Kidney (tissue), 14 donors: Measurements from ENCODE around the gene RIOX2. TPM values are rescaled to one million over a fixed set of nuclear protein-coding genes. Genes with fewer than 3 reads are reported as not detected.

Experiments used
- DNase-seq, 5 donors: peaks; one replicate each; pipeline ENCODE4 v3.0.0-alpha.2; 2013 to 2020
- FAIRE-seq: peaks from 2 replicates; lab custom pipeline; 2012; peaks lifted over from hg19 to GRCh38; lab: Jason Lieb, UNC
- H3K27ac ChIP-seq, 2 donors: one replicate each; pipeline ENCODE4 v1.7.0; 2013; ENCODE audit warnings: low read depth in 2 of 2, low read length in 2 of 2, inconsistent platforms in 1 of 2
- H3K27me3 ChIP-seq: one replicate; pipeline ENCODE4 v1.7.1; 2013; ENCODE audit warnings: low read length, inconsistent platforms; ENCODE audit not compliant: control insufficient read depth, insufficient read depth
- H3K36me3 ChIP-seq, 3 donors: one replicate each; pipeline versions ENCODE4 v1.7.0 to v1.7.1; 2013; ENCODE audit warnings: low read length in 3 of 3, control low read depth in 1 of 3, inconsistent platforms in 1 of 3; ENCODE audit not compliant: insufficient read depth in 3 of 3, control insufficient read depth in 2 of 3
- H3K4me1 ChIP-seq, 3 donors: one replicate each; pipeline versions ENCODE4 v1.7.0 to v1.7.1; 2013; ENCODE audit warnings: low read length in 3 of 3, inconsistent platforms in 1 of 3, low read depth in 1 of 3; ENCODE audit not compliant: control insufficient read depth in 2 of 3, insufficient read depth in 2 of 3
- H3K4me3 ChIP-seq, 3 donors: one replicate each; pipeline versions ENCODE4 v1.7.0 to v1.8.1; 2013; ENCODE audit warnings: low read length in 3 of 3, control low read depth in 1 of 3, inconsistent platforms in 1 of 3
- H3K9ac ChIP-seq, 3 donors: one replicate each; pipeline versions ENCODE4 v1.7.0 to v1.7.1; 2013; ENCODE audit warnings: low read length in 3 of 3, control low read depth in 1 of 3, inconsistent platforms in 1 of 3
- H3K9me3 ChIP-seq, 3 donors: one replicate each; pipeline versions ENCODE4 v1.7.0 to v1.7.1; 2013; ENCODE audit warnings: low read length in 3 of 3, control low read depth in 1 of 3, inconsistent platforms in 1 of 3; ENCODE audit not compliant: control insufficient read depth in 2 of 3, insufficient read depth in 1 of 3
- intact Hi-C: fragments of 100-400 bp; cut with DNase I; formaldehyde crosslinking; loops from one replicate; pipeline ENCODE4 v1.11.1; 2022
- polyA plus RNA-seq: library from polyadenylated mRNA; stranded (reverse); fragments of 350-450 nt; fragmentation: Illumina TruSeq; extraction: RNeasy Lipid Tissue Mini Kit (QIAGEN cat#74804); gene quantifications from one replicate; pipeline ENCODE4 v1.2.3, GENCODE V29; 2014; ENCODE audit warnings: low read depth, low replicate concordance; ENCODE audit not compliant: insufficient read depth
- total RNA-seq: library from RNA; stranded (reverse); fragmentation: NEBNext Ultra II Directional; extraction: Animal tissue kit (Norgen Biotek cat#: 25700); gene quantifications from one replicate; pipeline ENCODE4 v1.2.1, GENCODE V29; 2021
- TF ChIP-seq, protein P1 (sequence below): IDR thresholded peaks from 3 replicates; pipeline ENCODE4 v1.5.1; 2012; ENCODE audit warnings: mild to moderate bottlenecking, moderate library complexity, borderline replicate concordance; ENCODE audit not compliant: insufficient read depth; ENCODE audit errors: extremely low read depth
- donor health status: control.
- donor health status: control.
- donor health status: control.
- donor health status: control.
- donor health status: control.
- donor health status: DM: yes; HTN: yes; CAD: no.
- donor health status: Normal renal cell carcinoma (clear cell type).

RIOX2 gene
- total and polyA plus RNA-seq, 2 donors from 2014 or later, result 19.8 to 26.7 TPM

DNA sequence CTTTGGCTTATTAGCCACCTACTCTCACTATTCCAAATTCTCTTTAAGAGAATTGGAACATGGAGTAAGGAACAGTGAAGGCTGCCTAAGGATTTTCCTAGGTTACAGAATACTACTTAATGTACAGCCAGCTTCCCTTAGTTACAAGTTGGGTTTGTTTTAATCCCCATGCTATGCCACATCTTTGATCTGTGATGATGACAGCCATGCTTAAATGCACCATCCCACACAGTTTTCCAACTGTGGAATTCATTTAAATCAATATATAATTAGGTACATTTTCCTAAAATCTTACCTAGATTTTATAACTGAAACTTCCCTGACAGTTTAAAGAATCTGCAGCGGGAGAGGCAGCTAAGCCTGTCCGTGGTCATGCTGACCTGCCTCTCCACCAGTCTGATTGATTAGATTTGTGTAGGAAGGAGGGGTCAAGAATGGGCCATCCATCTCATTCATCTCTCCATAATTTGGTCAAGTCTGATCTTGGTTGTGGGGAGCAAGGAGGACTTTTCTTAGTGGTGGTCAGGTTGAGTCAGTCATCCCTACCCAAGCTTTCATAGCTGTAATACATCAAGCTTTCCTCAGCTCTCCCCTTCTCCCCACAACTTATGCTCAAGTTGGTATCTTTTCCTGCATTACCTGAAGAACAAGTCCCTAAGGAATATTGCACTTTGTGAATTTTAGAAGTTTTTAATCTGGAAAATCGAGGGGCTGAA, 37.1 kb downstream of the RIOX2 start:
- Histone ChIP-seq H3K9ac (no peak overlapping the region), H3K27me3 (no peaks in the 10 kb centered on the region), H3K27ac (no peak overlapping the region), H3K36me3 (peaks cover 0 to 4% (median 3%) of the 10 kb centered on the region in 3 donors), H3K4me1 (no peaks in the 10 kb centered on the region), H3K9me3 (no peaks in the 10 kb centered on the region), H3K4me3 (no peak overlapping the region)
- TF ChIP-seq, protein P1, sequence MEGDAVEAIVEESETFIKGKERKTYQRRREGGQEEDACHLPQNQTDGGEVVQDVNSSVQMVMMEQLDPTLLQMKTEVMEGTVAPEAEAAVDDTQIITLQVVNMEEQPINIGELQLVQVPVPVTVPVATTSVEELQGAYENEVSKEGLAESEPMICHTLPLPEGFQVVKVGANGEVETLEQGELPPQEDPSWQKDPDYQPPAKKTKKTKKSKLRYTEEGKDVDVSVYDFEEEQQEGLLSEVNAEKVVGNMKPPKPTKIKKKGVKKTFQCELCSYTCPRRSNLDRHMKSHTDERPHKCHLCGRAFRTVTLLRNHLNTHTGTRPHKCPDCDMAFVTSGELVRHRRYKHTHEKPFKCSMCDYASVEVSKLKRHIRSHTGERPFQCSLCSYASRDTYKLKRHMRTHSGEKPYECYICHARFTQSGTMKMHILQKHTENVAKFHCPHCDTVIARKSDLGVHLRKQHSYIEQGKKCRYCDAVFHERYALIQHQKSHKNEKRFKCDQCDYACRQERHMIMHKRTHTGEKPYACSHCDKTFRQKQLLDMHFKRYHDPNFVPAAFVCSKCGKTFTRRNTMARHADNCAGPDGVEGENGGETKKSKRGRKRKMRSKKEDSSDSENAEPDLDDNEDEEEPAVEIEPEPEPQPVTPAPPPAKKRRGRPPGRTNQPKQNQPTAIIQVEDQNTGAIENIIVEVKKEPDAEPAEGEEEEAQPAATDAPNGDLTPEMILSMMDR, result no peak
- DNase-seq (no peak), FAIRE-seq (no peak)
- intact Hi-C loops, result no loop called here

DNA sequence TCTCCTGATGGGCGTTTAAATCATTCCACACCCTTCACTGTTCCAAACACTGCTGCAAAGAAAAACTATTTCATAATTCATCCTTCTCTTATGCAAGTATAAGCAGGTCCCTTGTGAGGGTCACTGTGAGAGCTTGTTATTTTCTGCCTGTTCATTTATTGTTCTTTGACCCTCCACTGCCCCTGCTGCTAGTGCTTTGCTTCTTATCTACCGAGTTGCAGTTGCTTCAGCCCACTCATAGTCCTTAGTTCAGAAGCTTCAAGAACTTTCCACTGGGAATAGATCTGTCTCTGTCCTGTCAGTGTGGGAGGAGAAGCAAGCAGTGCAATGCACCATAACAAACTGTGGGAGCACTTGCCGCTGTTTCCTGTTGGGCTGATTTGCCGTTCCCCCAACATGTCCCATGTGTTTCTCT, 39.8 kb downstream of the RIOX2 start:
- no peak for FAIRE-seq
- no peak overlapping the region for H3K9ac ChIP-seq
- H3K36me3 ChIP-seq, result peaks cover 0 to 4% (median 3%) of the 10 kb centered on the region in 3 donors
- TF ChIP-seq, protein P1, result no peak
- no peaks in the 10 kb centered on the region for H3K4me1 ChIP-seq
- no peak overlapping the region for H3K4me3 ChIP-seq
- H3K9me3 ChIP-seq, result no peaks in the 10 kb centered on the region
- H3K27me3 ChIP-seq, result no peaks in the 10 kb centered on the region
- peak in 2 of 5 donors; percentile 12 to 37 for DNase-seq
- H3K27ac ChIP-seq, result no peak overlapping the region
- intact Hi-C loops, result no loop called here

DNA sequence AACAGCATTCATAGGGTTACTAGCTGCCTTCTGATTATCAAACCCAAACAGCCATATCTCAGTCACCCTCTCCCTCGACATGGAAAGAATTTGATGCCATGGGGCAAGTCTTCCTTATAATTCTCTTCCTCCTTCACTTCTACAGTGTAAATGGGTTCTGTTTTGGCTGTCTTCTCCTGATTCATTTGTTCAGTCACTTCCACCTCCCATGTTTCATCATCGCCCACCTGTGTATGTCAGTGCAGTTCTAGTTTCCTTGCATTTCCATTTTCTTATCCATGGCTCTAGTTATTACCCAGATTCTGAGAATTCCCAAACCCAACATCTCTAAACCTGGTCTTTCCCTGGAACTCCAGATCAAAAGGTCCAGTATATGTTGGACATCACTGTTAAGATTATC, 41.0 kb downstream of the RIOX2 start:
- Histone ChIP-seq H3K36me3 (peaks cover 0 to 4% (median 3%) of the 10 kb centered on the region in 3 donors), H3K4me3 (no peak overlapping the region), H3K9ac (no peak overlapping the region), H3K4me1 (no peaks in the 10 kb centered on the region), H3K27me3 (no peaks in the 10 kb centered on the region), H3K27ac (no peak overlapping the region), H3K9me3 (no peaks in the 10 kb centered on the region)
- FAIRE-seq (no peak), DNase-seq (no peak)
- intact Hi-C loops, result no loop called here
- TF ChIP-seq, protein P1, result no peak

DNA sequence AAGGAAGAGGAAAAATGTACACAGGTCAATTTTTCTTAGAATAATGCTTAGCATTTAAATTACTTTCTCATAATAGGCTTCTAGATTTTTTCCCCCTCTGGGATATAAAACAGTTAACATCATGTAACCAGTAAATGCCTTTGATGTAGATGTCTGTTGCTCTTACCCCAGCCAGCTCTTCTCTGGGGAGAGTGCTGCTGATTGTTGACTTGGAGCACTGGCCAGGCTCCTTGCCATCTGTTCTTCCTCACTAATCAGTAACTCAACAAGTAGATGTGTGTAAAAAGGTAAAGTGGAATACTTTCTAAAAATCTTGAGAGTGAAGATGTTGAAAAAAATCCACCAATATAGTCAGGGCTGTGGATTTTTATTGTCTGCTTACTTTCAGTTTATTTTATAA, 42.2 kb downstream of the RIOX2 start:
- Histone ChIP-seq H3K27ac (no peak overlapping the region), H3K9me3 (no peaks in the 10 kb centered on the region), H3K4me1 (no peaks in the 10 kb centered on the region), H3K9ac (no peak overlapping the region), H3K4me3 (no peak overlapping the region), H3K36me3 (peaks cover 0 to 3% (median 0%) of the 10 kb centered on the region in 3 donors), H3K27me3 (no peaks in the 10 kb centered on the region)
- TF ChIP-seq, protein P1, result no peak
- FAIRE-seq (no peak), DNase-seq (no peak)
- intact Hi-C loops, result no loop called here
